K562 (cell line): Measurements from ENCODE around the gene ASPG. TPM values are rescaled to one million over a fixed set of nuclear protein-coding genes. Genes with fewer than 3 reads are reported as not detected.

Source experiments
- ATAC-seq: fragments of 200-7000 bp; cut with Tn5 transposase; 3 replicates; pipeline ENCODE4 v1.9.1; 2020; ENCODE audit warnings: moderate library complexity
- BruUV-seq: library from RNA; stranded (reverse); fragments of 400-500 nt; replicated peaks from 2 replicates; lab custom pipeline; 2021; lab: Mats Ljungman, UMichigan
- CTCF ChIA-PET: fragments of 300-600 bp; formaldehyde crosslinking; extraction: SDS; loops from one replicate; lab custom pipeline; 2021; ENCODE audit warnings: low intra/inter-chr PET ratio; lab: Yijun Ruan, JAX
- POLR2A ChIA-PET: fragments of 300-600, 350-650 bp; sonication (Branson Sonifier 250); formaldehyde crosslinking; extraction: SDS; loops from one replicate; lab custom pipeline; 2021; ENCODE audit warnings: antibody characterized with exemption, inconsistent platforms; lab: Yijun Ruan, JAX
- DNase-seq, 4 experiments: peaks; one replicate each; pipeline versions ENCODE4 v3.0.0 to v3.0.0-alpha.2; 2011 to 2018; ENCODE audit warnings: low spot score in 3 of 4, mixed read lengths in 3 of 4; ENCODE audit errors: extremely low read depth in 1 of 4
- FAIRE-seq: peaks from 2 replicates; lab custom pipeline; 2011; peaks lifted over from hg19 to GRCh38; lab: Jason Lieb, UNC
- H2AFZ ChIP-seq: 2 replicates; pipeline ENCODE4 v1.6.0; 2011; ENCODE audit warnings: low read depth, low read length, control low read depth, inconsistent platforms
- H3K27ac ChIP-seq: fragments of 200-600 bp; 3 replicates; pipeline ENCODE4 v1.8.0; 2011; ENCODE audit warnings: low read depth, mild to moderate bottlenecking, control low read depth, inconsistent platforms, low read length, moderate library complexity, mixed read lengths; ENCODE audit errors: extremely low read depth
- H3K27me3 ChIP-seq, 2 experiments: fragments of 300-600 bp in 1 of 2; 2 replicates in 1 of 2; 3 replicates in 1 of 2; pipeline versions ENCODE4 v1.6.0 to v1.8.0; 2011; ENCODE audit warnings: inconsistent platforms in 2 of 2, low read length in 2 of 2, mild to moderate bottlenecking in 1 of 2, mixed read lengths in 1 of 2, moderate library complexity in 1 of 2; ENCODE audit not compliant: control insufficient read depth in 2 of 2, insufficient read depth in 2 of 2
- H3K36me3 ChIP-seq: fragments of 300-600 bp; 3 replicates; pipeline ENCODE4 v1.8.0; 2011; ENCODE audit warnings: mild to moderate bottlenecking, low read length, inconsistent platforms; ENCODE audit not compliant: control insufficient read depth, insufficient read depth
- H3K4me1 ChIP-seq, 2 experiments: fragments of 200-600 bp in 1 of 2; replicated peaks in 1 of 2; 2 replicates in 1 of 2; 3 replicates in 1 of 2; pipeline versions ENCODE4 v1.5.1 to v1.8.0; 2011; ENCODE audit warnings: inconsistent platforms in 2 of 2, low read length in 2 of 2, mild to moderate bottlenecking in 1 of 2, mixed read lengths in 1 of 2, moderate library complexity in 1 of 2; ENCODE audit not compliant: control insufficient read depth in 2 of 2, insufficient read depth in 2 of 2
- H3K4me2 ChIP-seq: 2 replicates; pipeline ENCODE4 v1.6.1; 2011; ENCODE audit warnings: low read length, control low read depth, inconsistent platforms, mixed read lengths; ENCODE audit not compliant: insufficient read depth
- H3K4me3 ChIP-seq: fragments of 200-600 bp; sonication (generic), shearing (Covaris generic); 2 replicates; pipeline ENCODE4 v1.5.1; 2016; ENCODE audit warnings: control low read depth, inconsistent platforms
- H3K79me2 ChIP-seq: fragments of 200-600 bp; 3 replicates; pipeline ENCODE4 v1.8.0; 2011; ENCODE audit warnings: low read length, inconsistent platforms; ENCODE audit not compliant: control insufficient read depth, insufficient read depth
- H3K9ac ChIP-seq, 2 experiments: 2 replicates each; pipeline versions ENCODE4 v1.6.0 to v1.6.1; 2011; ENCODE audit warnings: low read depth in 2 of 2, low read length in 2 of 2, control low read depth in 1 of 2, inconsistent platforms in 1 of 2, mild to moderate bottlenecking in 1 of 2, mixed read lengths in 1 of 2; ENCODE audit not compliant: insufficient read depth in 1 of 2
- H3K9me1 ChIP-seq: one replicate; pipeline ENCODE4 v1.6.0; 2011; ENCODE audit warnings: inconsistent platforms, mild to moderate bottlenecking, low read length, moderate library complexity; ENCODE audit not compliant: control insufficient read depth, insufficient read depth
- H3K9me3 ChIP-seq: replicated peaks from 2 replicates; pipeline ENCODE4 v1.5.1; 2011; ENCODE audit warnings: low read depth, low read length, inconsistent platforms; ENCODE audit not compliant: control insufficient read depth, insufficient read depth
- H4K20me1 ChIP-seq: replicated peaks from 2 replicates; pipeline ENCODE4 v1.6.1; 2011; ENCODE audit warnings: low read length, inconsistent platforms, mixed read lengths; ENCODE audit not compliant: control insufficient read depth, insufficient read depth
- DPF2 ChIP-seq: fragments of 450-650 bp; IDR thresholded peaks from 2 replicates; pipeline ENCODE4 v1.6.1; 2016
- ELK1 ChIP-seq: sonication (generic); formaldehyde crosslinking; IDR thresholded peaks from 2 replicates; pipeline ENCODE4 v1.8.1; 2022; ENCODE audit warnings: missing genetic modification reagents
- ZNF347 ChIP-seq: fragments of 450-650 bp; formaldehyde crosslinking; IDR thresholded peaks from 2 replicates; pipeline ENCODE4 v1.4.0; 2020; ENCODE audit warnings: low read depth, mild to moderate bottlenecking, moderate library complexity
- WGBS: fragments of 100-300 bp; shearing (Covaris generic); methylation state at CpG from one replicate; pipeline ENCODE4 v1.1.6; 2016; ENCODE audit warnings: low coverage, mixed read lengths; ENCODE audit not compliant: insufficient coverage; ENCODE audit errors: missing lambda C conversion rate; 5-methylcytosine and 5-hydroxymethylcytosine counted together
- in situ Hi-C: fragments of 300-500 bp; cut with MboI; formaldehyde crosslinking; loops from 4 replicates; pipeline ENCODE4 v1.15.0; 2018; ENCODE audit warnings: inconsistent platforms, mixed read lengths
- intact Hi-C: fragments of 100-400 bp; cut with micrococcal nuclease; formaldehyde crosslinking; loops from 2 replicates; pipeline ENCODE4 v1.14.2; 2022
- polyA plus RNA-seq, 8 experiments: library from polyadenylated mRNA; depleted of rRNA in 4 of 8; stranded (reverse) in 5 of 8; unstranded in 3 of 8; fragments of >200 nt; fragmentation: Nextera tagmentation in 2 of 8; fragmentation: Illumina TruSeq in 1 of 8; extraction: Ambion mirVana in 2 of 8; extraction: Trizol in 1 of 8; gene quantifications; 2 replicates each; pipeline versions ENCODE4 v1.2.1 to v1.2.3, GENCODE V29; 2011 to 2014; ENCODE audit warnings: inconsistent platforms in 1 of 8, missing spikeins in 1 of 8
- total RNA-seq, 7 experiments: library from RNA; depleted of rRNA in 6 of 7; stranded (reverse); fragments of >200 nt in 6 of 7; fragmentation: Illumina TruSeq in 2 of 7; extraction: Trizol in 2 of 7; gene quantifications; 2 replicates each; pipeline versions ENCODE4 v1.2.1 to v1.2.3, GENCODE V29; 2011 to 2021; ENCODE audit warnings: low replicate concordance in 1 of 7
- TF ChIP-seq, protein P1 (sequence below): sonication (generic); formaldehyde crosslinking; IDR thresholded peaks from 2 replicates; pipeline ENCODE4 v1.8.0; 2022; ENCODE audit warnings: mild to moderate bottlenecking, missing genetic modification reagents, borderline replicate concordance

ASPG gene
- total and polyA plus RNA-seq, 9 of the 15 experiments (the other 6 are each of a cell fraction or from before 2014, with no cell fraction given) = 0.18 TPM; not detected in 8

DNA sequence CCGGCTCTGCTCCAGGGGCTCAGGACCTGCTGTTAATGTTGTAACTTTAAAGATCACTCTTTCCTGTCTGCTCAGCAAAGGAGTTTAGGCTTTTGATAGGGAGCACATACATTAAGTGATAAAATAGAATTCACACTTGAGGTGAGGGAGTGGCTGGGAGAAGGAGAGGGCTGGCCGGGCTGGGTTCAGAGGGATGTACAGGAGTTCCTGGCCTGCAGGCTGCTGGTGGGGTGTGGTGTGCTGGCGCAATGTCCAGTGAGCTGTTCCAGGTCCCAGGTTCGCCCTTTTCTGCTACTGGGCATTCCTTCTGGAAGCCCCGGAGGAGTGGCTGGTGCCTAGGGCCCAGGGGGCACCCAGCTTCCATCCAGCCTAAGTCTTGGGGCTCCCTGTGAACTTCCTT lies 70.6 kb downstream of the ASPG start:
- Histone ChIP-seq H3K27ac (no peak overlapping the region), H4K20me1 (peaks cover 10% of the 10 kb centered on the region), H3K9me1 (no peaks in the 10 kb centered on the region), H3K9me3 (no peaks in the 10 kb centered on the region), H3K79me2 (no peaks in the 10 kb centered on the region), H3K9ac (no peak overlapping the region), H3K27me3 (peaks cover 0 to 5% of the 10 kb centered on the region in 2 experiments; a peak in 1 of 5 replicates), H3K36me3 (no peaks in the 10 kb centered on the region), H3K4me2 (no peak overlapping the region), H3K4me1 (peaks cover 2 to 48% of the 10 kb centered on the region in 2 experiments; a peak in 3 of 5 replicates), H2AFZ (no peak overlapping the region), H3K4me3 (no peak overlapping the region)
- BruUV-seq = no TSS peak
- FAIRE-seq (no peak), DNase-seq (no peak), ATAC-seq (no peak)
- in situ Hi-C loops (no loop called here), intact Hi-C loops (no loop called here)
- CTCF ChIA-PET = no interaction called here
- TF ChIP-seq ELK1 (CRISPR knock-in tag) (no peak), ZNF347 (CRISPR knock-in tag) (no peak), DPF2 (no peak)
- TF ChIP-seq, protein P1, sequence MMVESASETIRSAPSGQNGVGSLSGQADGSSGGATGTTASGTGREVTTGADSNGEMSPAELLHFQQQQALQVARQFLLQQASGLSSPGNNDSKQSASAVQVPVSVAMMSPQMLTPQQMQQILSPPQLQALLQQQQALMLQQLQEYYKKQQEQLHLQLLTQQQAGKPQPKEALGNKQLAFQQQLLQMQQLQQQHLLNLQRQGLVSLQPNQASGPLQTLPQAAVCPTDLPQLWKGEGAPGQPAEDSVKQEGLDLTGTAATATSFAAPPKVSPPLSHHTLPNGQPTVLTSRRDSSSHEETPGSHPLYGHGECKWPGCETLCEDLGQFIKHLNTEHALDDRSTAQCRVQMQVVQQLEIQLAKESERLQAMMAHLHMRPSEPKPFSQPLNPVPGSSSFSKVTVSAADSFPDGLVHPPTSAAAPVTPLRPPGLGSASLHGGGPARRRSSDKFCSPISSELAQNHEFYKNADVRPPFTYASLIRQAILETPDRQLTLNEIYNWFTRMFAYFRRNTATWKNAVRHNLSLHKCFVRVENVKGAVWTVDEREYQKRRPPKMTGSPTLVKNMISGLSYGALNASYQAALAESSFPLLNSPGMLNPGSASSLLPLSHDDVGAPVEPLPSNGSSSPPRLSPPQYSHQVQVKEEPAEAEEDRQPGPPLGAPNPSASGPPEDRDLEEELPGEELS = no peak
- POLR2A ChIA-PET = no interaction called here
- WGBS = 25% methylated on average over 4 of the region's 5 CpGs
